ENCODE measurements around the gene FOXN1. TPM values are rescaled to one million over a fixed set of nuclear protein-coding genes. Genes with fewer than 3 reads are reported as not detected.

The FOXN1 gene
- total and polyA plus RNA-seq, 2 of the 13 experiments (the other 11 are each of a cell fraction or from before 2014, with no cell fraction given) = 0.01 TPM; not detected in 1

- TF ChIP-seq CREB1 (IDR thresholded peaks at IDR 0.05) (no peak), CREB1 (CRISPR knock-in tag; IDR thresholded peaks at IDR 0.05) (no peak; the same call in 1 of the 2 replicates), ZNF670 (CRISPR knock-in tag; IDR thresholded peaks at IDR 0.05; ENCODE audit: borderline replicate concordance) (no peak), LBX2 (CRISPR knock-in tag; IDR thresholded peaks at IDR 0.05; ENCODE audit: borderline replicate concordance) (no peak), SNAPC5 (CRISPR knock-in tag; IDR thresholded peaks at IDR 0.05; ENCODE audit: borderline replicate concordance) (no peak), ZC3H4 (CRISPR knock-in tag; IDR thresholded peaks at IDR 0.05; ENCODE audit: borderline replicate concordance) (no peak), MED1 (CRISPR knock-in tag; IDR thresholded peaks at IDR 0.05) (peak; percentile 28), SUZ12 (IDR thresholded peaks at IDR 0.05; ENCODE audit: low read depth, low read length) (no peak), HOXA7 (CRISPR knock-in tag; IDR thresholded peaks at IDR 0.05) (no peak), RAD21 (CRISPR knock-in tag; IDR thresholded peaks at IDR 0.05) (no peak), AKAP8 (CRISPR knock-in tag; IDR thresholded peaks at IDR 0.05) (0 out of 2 replicates have a peak, but pooled peaks have one; percentile 26), SMAD3 (CRISPR knock-in tag; IDR thresholded peaks at IDR 0.05) (no peak; the same call in 1 of the 2 replicates), ZNF720 (CRISPR knock-in tag; IDR thresholded peaks at IDR 0.05) (no peak), ZSCAN31 (CRISPR knock-in tag; IDR thresholded peaks at IDR 0.05; ENCODE audit: low read depth) (no peak), SRF (IDR thresholded peaks at IDR 0.05; ENCODE audit: low read depth, low read length) (no peak), IKZF4 (CRISPR knock-in tag; IDR thresholded peaks at IDR 0.05; ENCODE audit: borderline replicate concordance, low read depth, not compliant biosample characterization) (no peak), ZNF704 (CRISPR knock-in tag; IDR thresholded peaks at IDR 0.05; ENCODE audit: borderline replicate concordance) (no peak), TBX3 (IDR thresholded peaks at IDR 0.05; ENCODE audit: borderline replicate concordance) (no peak), ELF4 (CRISPR knock-in tag; IDR thresholded peaks at IDR 0.05; ENCODE audit: borderline replicate concordance) (no peak), GPBP1L1 (CRISPR knock-in tag; IDR thresholded peaks at IDR 0.05) (no peak), FOXP4 (CRISPR knock-in tag; IDR thresholded peaks at IDR 0.05) (no peak), MATR3 (CRISPR knock-in tag; IDR thresholded peaks at IDR 0.05) (no peak), MIXL1 (CRISPR knock-in tag; IDR thresholded peaks at IDR 0.05) (no peak), HCFC1 (IDR thresholded peaks at IDR 0.05; ENCODE audit: low read depth, low read length) (no peak), NFE2L1 (CRISPR knock-in tag; IDR thresholded peaks at IDR 0.05; ENCODE audit: borderline replicate concordance) (no peak), ZNF7 (CRISPR knock-in tag; IDR thresholded peaks at IDR 0.05) (no peak)
Observed at GRCh38 chr17:28571361-28572122, 65.4 kb downstream of the FOXN1 start, which contains the start of gene PIGS (continued).

All from HepG2 (cell line).